Breast epithelium (tissue), 4 donors: Measurements from ENCODE around the gene APOF. TPM values are rescaled to one million over a fixed set of nuclear protein-coding genes. Genes with fewer than 3 reads are reported as not detected.

Source experiments
- DNase-seq, 2 donors: peaks; one replicate each; pipeline ENCODE4 v3.0.0-alpha.2; 2019; ENCODE audit warnings: low spot score in 2 of 2
- H3K27ac ChIP-seq, 2 donors: fragments of 200-600 bp; sonication (generic) in 1 of 2; one replicate each; pipeline ENCODE4 v1.5.1; 2016 to 2019; ENCODE audit warnings: mild to moderate bottlenecking in 1 of 2
- H3K27me3 ChIP-seq, 2 donors: fragments of 200-600 bp; sonication (generic) in 1 of 2; one replicate each; pipeline versions ENCODE4 v1.5.1 to v1.6.0; 2017 to 2019; ENCODE audit warnings: control low read depth in 1 of 2, mild to moderate bottlenecking in 1 of 2
- H3K36me3 ChIP-seq: fragments of 200-600 bp; one replicate; pipeline ENCODE4 v1.5.1; 2019
- H3K4me1 ChIP-seq, 2 donors: fragments of 200-600 bp; sonication (generic); one replicate each; pipeline ENCODE4 v1.5.1; 2016 to 2019; ENCODE audit warnings: control low read depth in 1 of 2
- H3K4me3 ChIP-seq, 3 donors: fragments of 200-600 bp; sonication (generic); 1 replicate in 2 of 3; 2 replicates in 1 of 3; pipeline ENCODE4 v1.5.1; 2016 to 2019; ENCODE audit warnings: mild to moderate bottlenecking in 3 of 3, moderate library complexity in 2 of 3
- H3K9me3 ChIP-seq, 2 donors: fragments of 200-600 bp; sonication (generic) in 1 of 2; one replicate each; pipeline ENCODE4 v1.5.1; 2016 to 2019; ENCODE audit warnings: control low read depth in 1 of 2
- POLR2A ChIP-seq: fragments of 450-650 bp; IDR thresholded peaks from one replicate; pipeline ENCODE4 v1.6.1; 2016; ENCODE audit warnings: antibody characterized with exemption, mild to moderate bottlenecking, moderate library complexity
- POLR2AphosphoS5 ChIP-seq, 3 donors: sonication (generic); formaldehyde crosslinking; IDR thresholded peaks; one replicate each; pipeline ENCODE4 v1.6.1; 2017; ENCODE audit warnings: antibody characterized with exemption in 3 of 3
- intact Hi-C: fragments of 100-400 bp; cut with DNase I; formaldehyde crosslinking; loops from one replicate; pipeline ENCODE4 v1.15.1; 2023; ENCODE audit warnings: low total_unique reads
- total RNA-seq, 3 donors: library from RNA; depleted of rRNA; stranded (reverse); fragments of >200 nt; gene quantifications; one replicate each; pipeline ENCODE4 v1.1.0, GENCODE V29; 2016
- TF ChIP-seq, protein P1 (sequence below), 3 donors: fragments of 450-650 bp; IDR thresholded peaks; one replicate each; pipeline ENCODE4 v1.5.1; 2016 to 2017; ENCODE audit warnings: antibody characterized with exemption in 3 of 3, mild to moderate bottlenecking in 3 of 3, moderate library complexity in 3 of 3

The APOF gene
- total RNA-seq, 3 donors from 2014 or later, result not detected

DNA sequence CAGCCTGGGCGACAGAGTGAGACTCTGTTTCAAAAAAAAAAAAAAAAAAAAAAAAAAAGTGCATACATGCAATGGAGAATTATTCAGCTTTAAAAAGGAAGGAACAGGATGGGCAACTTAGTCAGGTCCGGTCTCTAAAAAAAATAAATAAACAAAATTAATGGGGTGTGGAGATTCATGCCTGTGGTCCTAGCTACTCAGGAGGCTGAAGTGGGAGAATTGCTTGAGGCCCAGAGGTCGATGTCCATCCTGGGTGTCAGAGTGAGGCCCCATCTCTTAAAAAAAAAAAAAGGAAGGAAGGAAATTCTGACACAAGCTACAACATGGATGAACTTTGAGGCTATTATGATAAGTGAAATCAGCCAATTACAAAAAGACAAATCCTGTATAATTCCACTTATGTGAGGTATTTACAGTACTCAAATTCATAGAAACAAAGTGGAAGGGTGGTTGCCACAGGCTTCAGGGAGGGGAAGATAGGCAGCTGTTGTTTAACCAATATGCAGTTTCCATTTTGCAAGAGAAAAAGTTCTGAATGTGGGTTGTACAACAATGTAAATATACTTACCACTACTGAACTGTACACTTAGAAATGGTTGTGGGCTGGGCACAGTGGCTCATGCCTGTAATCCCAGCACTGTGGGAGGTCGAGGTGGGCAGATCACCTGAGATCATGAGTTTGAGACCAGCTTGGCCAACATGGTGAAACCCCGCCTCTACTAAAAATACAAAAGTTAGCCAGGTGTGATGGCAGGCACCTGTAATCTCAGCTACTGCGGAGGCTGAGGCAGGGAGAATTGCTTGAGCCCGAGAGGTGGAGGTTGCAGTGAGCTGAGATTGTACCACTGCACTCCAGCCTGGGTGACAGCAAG, 12.3 kb upstream of the APOF start:
- intact Hi-C loops, result no loop called here
- no peak overlapping the region for H3K27ac ChIP-seq
- peaks cover 0 to 6% of the 10 kb centered on the region in 2 donors for H3K9me3 ChIP-seq
- H3K27me3 ChIP-seq, result no peaks in the 10 kb centered on the region
- DNase-seq, result no peak
- no peak overlapping the region for H3K4me3 ChIP-seq
- TF ChIP-seq POLR2A, result no peak
- TF ChIP-seq, protein P1, sequence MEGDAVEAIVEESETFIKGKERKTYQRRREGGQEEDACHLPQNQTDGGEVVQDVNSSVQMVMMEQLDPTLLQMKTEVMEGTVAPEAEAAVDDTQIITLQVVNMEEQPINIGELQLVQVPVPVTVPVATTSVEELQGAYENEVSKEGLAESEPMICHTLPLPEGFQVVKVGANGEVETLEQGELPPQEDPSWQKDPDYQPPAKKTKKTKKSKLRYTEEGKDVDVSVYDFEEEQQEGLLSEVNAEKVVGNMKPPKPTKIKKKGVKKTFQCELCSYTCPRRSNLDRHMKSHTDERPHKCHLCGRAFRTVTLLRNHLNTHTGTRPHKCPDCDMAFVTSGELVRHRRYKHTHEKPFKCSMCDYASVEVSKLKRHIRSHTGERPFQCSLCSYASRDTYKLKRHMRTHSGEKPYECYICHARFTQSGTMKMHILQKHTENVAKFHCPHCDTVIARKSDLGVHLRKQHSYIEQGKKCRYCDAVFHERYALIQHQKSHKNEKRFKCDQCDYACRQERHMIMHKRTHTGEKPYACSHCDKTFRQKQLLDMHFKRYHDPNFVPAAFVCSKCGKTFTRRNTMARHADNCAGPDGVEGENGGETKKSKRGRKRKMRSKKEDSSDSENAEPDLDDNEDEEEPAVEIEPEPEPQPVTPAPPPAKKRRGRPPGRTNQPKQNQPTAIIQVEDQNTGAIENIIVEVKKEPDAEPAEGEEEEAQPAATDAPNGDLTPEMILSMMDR (IDR thresholded peaks at IDR 0.05), result no peak
- TF ChIP-seq POLR2AphosphoS5 (IDR thresholded peaks at IDR 0.05), result no peak
- no peaks in the 10 kb centered on the region for H3K4me1 ChIP-seq
- H3K36me3 ChIP-seq, result no peaks in the 10 kb centered on the region

DNA sequence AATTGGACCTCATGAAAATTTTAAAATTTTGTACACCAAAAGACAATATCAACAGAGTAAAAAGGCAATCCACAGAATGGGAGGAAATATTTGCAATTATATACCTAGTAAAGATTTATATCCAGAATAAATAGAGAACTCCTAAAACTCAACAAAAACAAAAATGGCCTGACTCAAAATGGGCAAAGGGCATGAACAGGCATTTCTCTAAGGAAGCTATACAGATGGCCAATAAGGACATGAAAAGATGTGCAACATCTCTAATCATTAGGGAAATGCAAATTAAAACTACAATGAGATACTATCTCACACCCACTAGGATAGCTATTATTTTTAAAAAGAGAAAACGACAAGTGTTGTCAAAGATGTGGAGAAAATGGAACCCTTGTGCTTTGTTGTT, 10.9 kb upstream of the APOF start:
- Histone ChIP-seq H3K4me3 (no peak overlapping the region), H3K4me1 (no peaks in the 10 kb centered on the region), H3K36me3 (no peaks in the 10 kb centered on the region), H3K27me3 (no peaks in the 10 kb centered on the region), H3K27ac (no peak overlapping the region), H3K9me3 (peaks cover 0 to 6% of the 10 kb centered on the region in 2 donors)
- TF ChIP-seq POLR2A (no peak), POLR2AphosphoS5 (IDR thresholded peaks at IDR 0.05) (no peak)
- TF ChIP-seq, protein P1 (IDR thresholded peaks at IDR 0.05), result no peak
- intact Hi-C loops, result no loop called here
- DNase-seq, result no peak

DNA sequence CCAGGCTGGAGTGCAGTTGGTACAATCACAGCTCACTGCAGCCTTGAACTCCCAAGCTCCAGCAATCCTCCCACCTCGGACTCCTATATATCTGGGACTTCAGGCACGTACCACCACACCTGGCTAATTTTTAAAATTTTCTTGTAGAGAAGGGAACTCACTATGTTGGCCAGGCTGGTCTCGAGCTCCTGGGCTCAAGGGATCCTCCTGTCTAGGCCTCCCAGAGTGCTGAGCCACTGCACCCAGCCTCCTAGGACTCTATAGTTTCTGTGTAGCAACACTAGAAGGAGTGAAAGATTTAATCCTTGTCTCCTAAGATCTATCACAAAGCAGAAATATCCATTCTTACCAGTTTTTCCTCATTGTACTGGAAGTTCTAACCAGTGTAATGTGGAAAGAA, 4.3 kb upstream of the APOF start:
- Histone ChIP-seq H3K4me1 (no peaks in the 10 kb centered on the region), H3K9me3 (no peaks in the 10 kb centered on the region), H3K27me3 (no peaks in the 10 kb centered on the region), H3K27ac (no peak overlapping the region), H3K4me3 (no peak overlapping the region), H3K36me3 (no peaks in the 10 kb centered on the region)
- intact Hi-C loops, result no loop called here
- no peak for TF ChIP-seq POLR2A
- TF ChIP-seq POLR2AphosphoS5 (IDR thresholded peaks at IDR 0.05), result no peak
- TF ChIP-seq, protein P1 (IDR thresholded peaks at IDR 0.05), result no peak
- no peak for DNase-seq

DNA sequence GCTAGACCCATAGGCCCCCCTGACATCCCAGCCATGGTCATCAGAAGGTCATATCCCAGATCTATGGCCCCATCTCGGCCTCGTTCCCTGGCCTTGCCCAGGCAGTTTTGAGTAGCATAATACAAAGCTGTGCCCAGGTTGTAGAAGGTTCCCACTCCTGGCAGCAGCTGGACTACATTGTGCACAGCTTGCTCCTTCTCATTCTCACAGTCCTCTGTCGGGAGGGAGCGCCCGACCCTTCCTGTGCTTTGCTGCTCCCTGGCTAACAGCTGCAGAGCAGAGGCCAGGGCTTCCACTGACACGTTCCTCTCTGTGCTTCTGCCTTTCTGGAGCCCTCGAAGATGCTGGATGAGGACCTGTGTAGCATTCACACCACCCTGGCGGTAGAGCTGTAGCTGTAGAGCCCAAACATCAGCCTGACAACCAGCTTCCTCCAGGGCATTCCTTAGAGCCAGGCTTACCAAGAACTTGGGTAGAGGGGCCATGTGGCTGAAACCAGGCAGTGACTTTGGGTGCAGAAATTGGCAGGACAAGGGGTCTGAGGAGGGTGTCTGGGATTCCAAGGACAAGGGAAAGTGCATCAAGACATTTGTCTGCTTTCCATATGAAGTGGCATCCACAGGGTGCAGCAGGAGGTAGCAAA, 1.0 kb downstream of the APOF start:
- Histone ChIP-seq H3K36me3 (no peaks in the 10 kb centered on the region), H3K4me1 (no peaks in the 10 kb centered on the region), H3K4me3 (no peak overlapping the region), H3K27ac (no peak overlapping the region), H3K9me3 (no peaks in the 10 kb centered on the region), H3K27me3 (no peaks in the 10 kb centered on the region)
- no peak for DNase-seq
- intact Hi-C loops, result no loop called here
- TF ChIP-seq, protein P1 (IDR thresholded peaks at IDR 0.05), result no peak
- no peak for TF ChIP-seq POLR2A
- TF ChIP-seq POLR2AphosphoS5 (IDR thresholded peaks at IDR 0.05), result no peak
